DOHH2 (cell line): ENCODE results near the gene ELOVL5.

Source experiments
- H3F3A ChIP-seq: fragments of 200-600 bp; sonication (generic), shearing (Covaris generic); 2 replicates; pipeline ENCODE4 v1.6.0; 2016; ENCODE audit warnings: antibody characterized with exemption, mild to moderate bottlenecking; ENCODE audit not compliant: control insufficient read depth, insufficient read depth
- H3K27ac ChIP-seq: fragments of 200-600 bp; sonication (generic); 2 replicates; pipeline ENCODE4 v1.5.1; 2014; ENCODE audit warnings: low read depth, mild to moderate bottlenecking, low read length, moderate library complexity
- H3K27me3 ChIP-seq: fragments of 200-600 bp; sonication (generic); 2 replicates; pipeline ENCODE4 v1.6.1; 2014; ENCODE audit warnings: mild to moderate bottlenecking, low read length, mixed read lengths; ENCODE audit not compliant: control insufficient read depth
- H3K36me3 ChIP-seq: fragments of 200-600 bp; sonication (generic); 2 replicates; pipeline ENCODE4 v1.6.1; 2014; ENCODE audit warnings: mild to moderate bottlenecking, low read length, moderate library complexity, mixed read lengths; ENCODE audit not compliant: control insufficient read depth
- H3K4me1 ChIP-seq: fragments of 200-600 bp; sonication (generic); 2 replicates; pipeline ENCODE4 v1.6.1; 2014; ENCODE audit warnings: mild to moderate bottlenecking, low read length, mixed read lengths; ENCODE audit not compliant: control insufficient read depth
- H3K4me2 ChIP-seq: fragments of 200-600 bp; sonication (generic); 2 replicates; pipeline ENCODE4 v1.6.0; 2014; ENCODE audit warnings: mild to moderate bottlenecking, low read length, moderate library complexity
- H3K4me3 ChIP-seq: fragments of 200-600 bp; sonication (generic); 2 replicates; pipeline ENCODE4 v1.5.1; 2014; ENCODE audit warnings: mild to moderate bottlenecking, low read length, mixed read lengths
- H3K79me2 ChIP-seq: fragments of 200-600 bp; sonication (generic); 2 replicates; pipeline ENCODE4 v1.6.1; 2014; ENCODE audit warnings: mild to moderate bottlenecking, low read length, mixed read lengths; ENCODE audit not compliant: control insufficient read depth
- H3K9me2 ChIP-seq: fragments of 200-600 bp; sonication (generic); replicated peaks from 2 replicates; pipeline ENCODE4 v1.6.1; 2014; ENCODE audit warnings: mild to moderate bottlenecking, low read length, mixed read lengths; ENCODE audit not compliant: control insufficient read depth
- H3K9me3 ChIP-seq: fragments of 200-600 bp; sonication (generic); 2 replicates; pipeline ENCODE4 v1.6.1; 2014; ENCODE audit warnings: antibody characterized with exemption, low read length, mixed read lengths; ENCODE audit not compliant: control insufficient read depth, insufficient read depth
- H4K20me1 ChIP-seq: fragments of 200-600 bp; sonication (generic); 2 replicates; pipeline ENCODE4 v1.6.0; 2014; ENCODE audit warnings: low read depth, mild to moderate bottlenecking, antibody characterized with exemption, low read length, moderate library complexity; ENCODE audit not compliant: control insufficient read depth, insufficient read depth
- EZH2phosphoT487 ChIP-seq: fragments of 200-600 bp; sonication (generic); IDR thresholded peaks from 2 replicates; pipeline ENCODE4 v1.6.1; 2017; ENCODE audit warnings: borderline replicate concordance, mild to moderate bottlenecking, antibody characterized with exemption, low read length, moderate library complexity, mixed read lengths
- TF ChIP-seq, protein P1 (sequence below): fragments of 200-600 bp; sonication (generic); IDR thresholded peaks from one replicate; pipeline ENCODE4 v1.5.1; 2014; ENCODE audit warnings: antibody characterized with exemption, mild to moderate bottlenecking, low read depth, low read length; ENCODE audit not compliant: poor library complexity, severe bottlenecking

The ELOVL5 gene

GRCh38 chr6:53358440-53359094, 9.8 kb upstream of the ELOVL5 start:
- Histone ChIP-seq H3K27ac (peak overlapping the region; percentile 73), H3K9me2 (no peaks in the 10 kb centered on the region), H3K79me2 (no peaks in the 10 kb centered on the region), H3K4me1 (peaks cover 43% of the 10 kb centered on the region), H3K4me2 (peak overlapping the region; percentile 89), H3K4me3 (peak overlapping the region; percentile 77), H3K9me3 (no peaks in the 10 kb centered on the region), H3K27me3 (0 out of 2 replicates have a peak, but pooled peaks cover 3% of the 10 kb centered on the region), H3K36me3 (no peaks in the 10 kb centered on the region), H3F3A (peaks cover 17% of the 10 kb centered on the region), H4K20me1 (no peaks in the 10 kb centered on the region)
- TF ChIP-seq, protein P1, sequence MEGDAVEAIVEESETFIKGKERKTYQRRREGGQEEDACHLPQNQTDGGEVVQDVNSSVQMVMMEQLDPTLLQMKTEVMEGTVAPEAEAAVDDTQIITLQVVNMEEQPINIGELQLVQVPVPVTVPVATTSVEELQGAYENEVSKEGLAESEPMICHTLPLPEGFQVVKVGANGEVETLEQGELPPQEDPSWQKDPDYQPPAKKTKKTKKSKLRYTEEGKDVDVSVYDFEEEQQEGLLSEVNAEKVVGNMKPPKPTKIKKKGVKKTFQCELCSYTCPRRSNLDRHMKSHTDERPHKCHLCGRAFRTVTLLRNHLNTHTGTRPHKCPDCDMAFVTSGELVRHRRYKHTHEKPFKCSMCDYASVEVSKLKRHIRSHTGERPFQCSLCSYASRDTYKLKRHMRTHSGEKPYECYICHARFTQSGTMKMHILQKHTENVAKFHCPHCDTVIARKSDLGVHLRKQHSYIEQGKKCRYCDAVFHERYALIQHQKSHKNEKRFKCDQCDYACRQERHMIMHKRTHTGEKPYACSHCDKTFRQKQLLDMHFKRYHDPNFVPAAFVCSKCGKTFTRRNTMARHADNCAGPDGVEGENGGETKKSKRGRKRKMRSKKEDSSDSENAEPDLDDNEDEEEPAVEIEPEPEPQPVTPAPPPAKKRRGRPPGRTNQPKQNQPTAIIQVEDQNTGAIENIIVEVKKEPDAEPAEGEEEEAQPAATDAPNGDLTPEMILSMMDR, result no peak
- no peak for TF ChIP-seq EZH2phosphoT487

DNA sequence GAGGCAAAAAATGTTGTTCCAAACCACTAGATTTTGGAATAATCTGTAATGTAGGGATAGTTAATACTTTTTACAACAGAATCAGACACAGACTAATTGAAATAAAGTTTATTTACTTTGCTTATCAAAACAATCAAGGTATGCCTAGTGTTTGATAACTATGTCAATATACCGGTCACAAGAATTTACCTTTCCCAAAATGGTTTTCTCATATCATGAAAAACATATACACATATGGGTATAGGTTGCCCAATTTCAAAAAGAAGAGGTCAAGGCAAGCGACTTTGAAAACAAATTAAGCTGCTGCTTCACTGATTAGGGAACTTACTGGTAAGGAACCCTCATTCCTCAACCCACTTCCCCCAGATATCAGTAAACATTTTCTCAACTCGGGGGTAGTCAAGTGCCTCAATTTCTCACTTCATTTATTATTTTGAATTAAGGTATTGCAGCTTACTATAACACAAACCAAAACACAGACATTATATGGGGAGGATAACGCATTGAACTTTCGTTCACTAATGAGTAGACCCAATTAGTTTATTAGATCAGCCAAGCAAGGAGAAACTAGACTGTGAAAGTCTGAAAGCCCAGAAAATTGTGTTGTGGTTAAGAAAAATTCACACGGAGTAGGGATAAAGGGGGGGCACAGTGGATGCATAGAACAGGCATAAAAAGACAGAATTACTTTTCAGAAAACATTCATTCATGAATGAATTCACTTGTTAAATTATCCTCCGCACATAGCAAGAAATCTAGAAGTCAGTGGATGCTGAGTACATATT, 9.0 kb upstream of the ELOVL5 start:
- Histone ChIP-seq H3K4me2 (peak overlapping the region; percentile 89), H3K9me2 (no peaks in the 10 kb centered on the region), H3K4me1 (peaks cover 43% of the 10 kb centered on the region), H4K20me1 (no peaks in the 10 kb centered on the region), H3K4me3 (peak overlapping the region; percentile 77), H3K36me3 (no peaks in the 10 kb centered on the region), H3K27me3 (peaks cover 5% of the 10 kb centered on the region), H3K27ac (peak overlapping the region; percentile 73; the same call in 1 of the 2 replicates), H3K9me3 (no peaks in the 10 kb centered on the region), H3K79me2 (no peaks in the 10 kb centered on the region), H3F3A (peaks cover 17% of the 10 kb centered on the region)
- no peak for TF ChIP-seq EZH2phosphoT487
- TF ChIP-seq, protein P1, result no peak

DNA sequence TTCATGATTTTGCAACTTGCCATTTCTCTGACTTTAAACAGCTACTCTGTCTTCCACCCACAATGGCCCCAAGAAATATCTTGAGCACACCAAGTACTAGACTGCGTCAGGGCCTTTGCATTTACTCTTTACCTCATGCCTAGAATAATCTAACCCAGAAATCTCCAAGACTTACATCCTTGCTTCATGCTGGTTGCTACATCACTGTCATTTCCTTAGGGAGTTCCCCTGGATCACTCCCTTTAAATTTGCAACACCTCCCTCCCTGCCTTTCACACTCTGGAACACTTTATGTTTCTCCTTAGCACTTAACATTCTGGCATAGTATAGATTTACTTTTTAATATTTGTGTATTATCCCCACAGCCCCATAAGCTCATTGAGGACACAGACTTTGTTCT, 4.9 kb upstream of the ELOVL5 start:
- no peaks in the 10 kb centered on the region for H4K20me1 ChIP-seq
- H3K79me2 ChIP-seq, result peaks cover 10% of the 10 kb centered on the region
- H3K4me1 ChIP-seq, result peaks cover 42% of the 10 kb centered on the region
- H3K27ac ChIP-seq, result no peak overlapping the region
- peaks cover 17% of the 10 kb centered on the region for H3F3A ChIP-seq
- no peak overlapping the region for H3K4me2 ChIP-seq
- no peaks in the 10 kb centered on the region for H3K9me2 ChIP-seq
- peaks cover 8% of the 10 kb centered on the region for H3K27me3 ChIP-seq
- H3K36me3 ChIP-seq, result peaks cover under 1% of the 10 kb centered on the region
- no peak overlapping the region for H3K4me3 ChIP-seq
- no peaks in the 10 kb centered on the region for H3K9me3 ChIP-seq
- no peak for TF ChIP-seq EZH2phosphoT487
- TF ChIP-seq, protein P1, result no peak
